H1 (cell line): Measurements from ENCODE around the gene MGST2. TPM values are rescaled to one million over a fixed set of nuclear protein-coding genes. Genes with fewer than 3 reads are reported as not detected.

Experiments
- CTCF ChIA-PET: fragments of 300-600 bp; sonication (Branson Sonifier 250); formaldehyde crosslinking; loops from one replicate; lab custom pipeline; 2021; ENCODE audit not compliant: partially characterized antibody; lab: Charles Lee
- POLR2A ChIA-PET: fragments of 300-600 bp; sonication (Branson Sonifier 250); formaldehyde crosslinking; loops from one replicate; lab custom pipeline; 2021; ENCODE audit warnings: inconsistent platforms; ENCODE audit not compliant: partially characterized antibody; lab: Charles Lee
- DNase-seq, 2 experiments: peaks; one replicate each; pipeline versions ENCODE4 v3.0.0 to v3.0.0-alpha.2; 2010 to 2022; ENCODE audit warnings: low spot score in 2 of 2, low read depth in 1 of 2, mixed read lengths in 1 of 2
- FAIRE-seq: peaks from 2 replicates; lab custom pipeline; 2011; peaks lifted over from hg19 to GRCh38; lab: Jason Lieb, UNC
- H2AFZ ChIP-seq: 2 replicates; pipeline ENCODE4 v1.8.1; 2012; ENCODE audit warnings: low read length, inconsistent platforms
- H2AK5ac ChIP-seq: 2 replicates; pipeline ENCODE4 v1.6.1; 2013; ENCODE audit warnings: low read depth, low read length
- H2BK120ac ChIP-seq: replicated peaks from 2 replicates; pipeline ENCODE3; 2013; ENCODE audit warnings: low read depth, low read length, inconsistent platforms
- H2BK12ac ChIP-seq: 2 replicates; pipeline ENCODE4 v1.6.1; 2013; ENCODE audit warnings: low read depth, low read length
- H2BK15ac ChIP-seq: 2 replicates; pipeline ENCODE4 v1.6.1; 2013; ENCODE audit warnings: low read length
- H2BK20ac ChIP-seq: 2 replicates; pipeline ENCODE4 v1.6.1; 2013; ENCODE audit warnings: low read length
- H2BK5ac ChIP-seq: 2 replicates; pipeline ENCODE4 v1.6.1; 2013; ENCODE audit warnings: low read depth, low read length
- H3K14ac ChIP-seq: 2 replicates; pipeline ENCODE4 v1.6.1; 2013; ENCODE audit warnings: inconsistent platforms; ENCODE audit not compliant: insufficient read length
- H3K18ac ChIP-seq: 2 replicates; pipeline ENCODE4 v1.6.1; 2013; ENCODE audit warnings: low read length; ENCODE audit errors: extremely low read depth
- H3K23ac ChIP-seq: 2 replicates; pipeline ENCODE4 v1.6.1; 2013; ENCODE audit warnings: inconsistent platforms; ENCODE audit not compliant: insufficient read length
- H3K23me2 ChIP-seq: 2 replicates; pipeline ENCODE4 v1.6.1; 2013; ENCODE audit warnings: low read depth, low read length
- H3K27ac ChIP-seq: 2 replicates; pipeline ENCODE4 v1.6.1; 2011; ENCODE audit warnings: low read depth, low read length, inconsistent platforms
- H3K27me3 ChIP-seq, 4 experiments: replicated peaks in 1 of 4; 1 replicate in 1 of 4; 2 replicates in 3 of 4; pipeline versions ENCODE4 v1.6.1 to v1.8.1; 2011 to 2013; ENCODE audit warnings: low read length in 3 of 4, mild to moderate bottlenecking in 3 of 4, inconsistent platforms in 2 of 4, mixed read lengths in 2 of 4, moderate library complexity in 1 of 4; ENCODE audit not compliant: control insufficient read depth in 3 of 4, insufficient read depth in 3 of 4; ENCODE audit errors: extremely low read depth in 1 of 4
- H3K36me3 ChIP-seq, 4 experiments: 2 replicates each; pipeline versions ENCODE4 v1.6.1 to v1.8.1; 2011 to 2013; ENCODE audit warnings: mild to moderate bottlenecking in 4 of 4, low read length in 3 of 4, moderate library complexity in 2 of 4, control low read depth in 1 of 4, inconsistent platforms in 1 of 4; ENCODE audit not compliant: insufficient read depth in 4 of 4, control insufficient read depth in 2 of 4
- H3K4ac ChIP-seq: replicated peaks from 2 replicates; pipeline ENCODE3; 2013; ENCODE audit warnings: low read length, low read depth, mixed read lengths, inconsistent platforms; ENCODE audit not compliant: insufficient read length
- H3K4me1 ChIP-seq, 4 experiments: replicated peaks in 1 of 4; 1 replicate in 1 of 4; 2 replicates in 3 of 4; pipeline versions ENCODE4 v1.6.1 to v1.8.1; 2011 to 2013; ENCODE audit warnings: low read length in 3 of 4, inconsistent platforms in 2 of 4, mixed read lengths in 1 of 4; ENCODE audit not compliant: insufficient read depth in 4 of 4, control insufficient read depth in 3 of 4
- H3K4me2 ChIP-seq, 2 experiments: 2 replicates each; pipeline versions ENCODE4 v1.6.1 to v1.8.1; 2011 to 2013; ENCODE audit warnings: low read depth in 2 of 2, low read length in 2 of 2, control low read depth in 1 of 2, inconsistent platforms in 1 of 2, mild to moderate bottlenecking in 1 of 2; ENCODE audit not compliant: insufficient read depth in 1 of 2
- H3K4me3 ChIP-seq, 4 experiments: fragments of 200-600, 300-600 bp in 1 of 4; sonication (generic), shearing (Covaris generic), sonication (Bioruptor Twin) in 1 of 4; 2 replicates each; pipeline versions ENCODE4 v1.5.1 to v1.8.1; 2011 to 2016; ENCODE audit warnings: low read length in 4 of 4, low read depth in 3 of 4, control low read depth in 2 of 4, inconsistent platforms in 2 of 4, mild to moderate bottlenecking in 2 of 4, mixed read lengths in 1 of 4, moderate library complexity in 1 of 4; ENCODE audit not compliant: insufficient read depth in 2 of 4; ENCODE audit errors: extremely low read depth in 1 of 4
- H3K56ac ChIP-seq: replicated peaks from 2 replicates; pipeline ENCODE3; 2013; ENCODE audit warnings: low read depth, mild to moderate bottlenecking, mixed read lengths, low read length, inconsistent platforms; ENCODE audit not compliant: insufficient read length
- H3K79me1 ChIP-seq: 2 replicates; pipeline ENCODE4 v1.6.1; 2013; ENCODE audit warnings: low read depth, low read length, control low read depth
- H3K79me2 ChIP-seq, 2 experiments: 2 replicates each; pipeline versions ENCODE4 v1.6.1 to v1.8.1; 2012 to 2013; ENCODE audit warnings: low read length in 2 of 2, mild to moderate bottlenecking in 2 of 2, inconsistent platforms in 1 of 2; ENCODE audit not compliant: insufficient read depth in 2 of 2, control insufficient read depth in 1 of 2
- H3K9ac ChIP-seq, 4 experiments: replicated peaks in 1 of 4; 1 replicate in 1 of 4; 2 replicates in 3 of 4; pipeline versions ENCODE4 v1.6.1 to v1.8.1; 2011 to 2013; ENCODE audit warnings: low read depth in 3 of 4, low read length in 3 of 4, control low read depth in 2 of 4, mild to moderate bottlenecking in 2 of 4, moderate library complexity in 2 of 4, inconsistent platforms in 1 of 4; ENCODE audit errors: extremely low read depth in 1 of 4
- H3K9me3 ChIP-seq, 2 experiments: 2 replicates each; pipeline versions ENCODE4 v1.6.1 to v1.8.1; 2012 to 2013; ENCODE audit warnings: mild to moderate bottlenecking in 2 of 2, moderate library complexity in 2 of 2, control low read depth in 1 of 2, inconsistent platforms in 1 of 2, low read depth in 1 of 2, low read length in 1 of 2, mixed read lengths in 1 of 2; ENCODE audit not compliant: insufficient read depth in 2 of 2
- H4K20me1 ChIP-seq, 2 experiments: replicated peaks in 1 of 2; 2 replicates each; pipeline versions ENCODE3 to v1.8.1; 2011 to 2013; ENCODE audit warnings: inconsistent platforms in 2 of 2, low read length in 2 of 2, mild to moderate bottlenecking in 1 of 2; ENCODE audit not compliant: insufficient read depth in 2 of 2, control insufficient read depth in 1 of 2
- H4K5ac ChIP-seq: 2 replicates; pipeline ENCODE4 v1.6.1; 2013; ENCODE audit warnings: low read length, low read depth, mixed read lengths, inconsistent platforms; ENCODE audit not compliant: insufficient read length
- H4K8ac ChIP-seq: 2 replicates; pipeline ENCODE4 v1.8.0; 2013; ENCODE audit warnings: mild to moderate bottlenecking, moderate library complexity, low read length, inconsistent platforms; ENCODE audit not compliant: insufficient read depth; ENCODE audit errors: extremely low read depth
- H4K91ac ChIP-seq: replicated peaks from 2 replicates; pipeline ENCODE3; 2013; ENCODE audit warnings: low read length, mixed read lengths, inconsistent platforms; ENCODE audit not compliant: insufficient read length
- FOSL1 ChIP-seq: IDR thresholded peaks from 2 replicates; pipeline ENCODE4 v1.6.1; 2011; ENCODE audit warnings: mild to moderate bottlenecking, low read depth, low read length, moderate library complexity; ENCODE audit not compliant: insufficient read depth
- RAD21 ChIP-seq, 2 experiments: IDR thresholded peaks in 1 of 2; conservative IDR thresholded peaks in 1 of 2; 2 replicates each; pipeline ENCODE4 v1.6.1; 2011; ENCODE audit warnings: low read depth in 2 of 2, low read length in 2 of 2, improper control_type of control experiment in 1 of 2, inconsistent platforms in 1 of 2, mild to moderate bottlenecking in 1 of 2, moderate library complexity in 1 of 2
- RFX5 ChIP-seq: IDR thresholded peaks from 2 replicates; pipeline ENCODE4 v1.6.1; 2011; ENCODE audit warnings: low read depth, low read length, improper control_type of control experiment, borderline replicate concordance
- TAF7 ChIP-seq: optimal IDR thresholded peaks from 2 replicates; pipeline ENCODE3; 2011; ENCODE audit warnings: low read depth, mild to moderate bottlenecking, inconsistent platforms, low read length, moderate library complexity, borderline replicate concordance
- WGBS, 2 experiments: shearing (Covaris generic) in 1 of 2; methylation state at CpG; one replicate each; pipeline versions ENCODE4 v1.1.6 to v1.1.7; 2013 to 2015; ENCODE audit warnings: low lambda C conversion rate in 2 of 2, mixed read lengths in 2 of 2, inconsistent platforms in 1 of 2, low coverage in 1 of 2, missing lambda C conversion rate in 1 of 2; ENCODE audit not compliant: insufficient replicate concordance in 2 of 2, insufficient coverage in 1 of 2, insufficient read length in 1 of 2; ENCODE audit errors: extremely low coverage in 1 of 2, missing lambda C conversion rate in 1 of 2; 5-methylcytosine and 5-hydroxymethylcytosine counted together
- polyA plus RNA-seq, 7 experiments: library from polyadenylated mRNA; depleted of rRNA in 3 of 7; stranded (reverse) in 5 of 7; unstranded in 2 of 7; fragments of >200 nt in 5 of 7; fragments of 200-250 nt in 2 of 7; gene quantifications; 1 replicate in 5 of 7; 2 replicates in 1 of 7; 4 replicates in 1 of 7; pipeline versions ENCODE4 v1.2.1 to v1.2.3, GENCODE V29; 2011 to 2013; ENCODE audit warnings: missing spikeins in 2 of 7, mixed read lengths in 2 of 7
- total RNA-seq: library from RNA; stranded (reverse); fragmentation: NEBNext Ultra II Directional; extraction: Animal tissue kit (Norgen Biotek cat#: 25700); gene quantifications from 2 replicates; pipeline ENCODE4 v1.2.1, GENCODE V29; 2021
- TF ChIP-seq, protein P1 (sequence below), 3 experiments: IDR thresholded peaks; 1 replicate in 2 of 3; 2 replicates in 1 of 3; pipeline versions ENCODE4 v1.5.1 to v1.6.1; 2011; ENCODE audit warnings: low read length in 3 of 3, mild to moderate bottlenecking in 3 of 3, inconsistent platforms in 2 of 3, low read depth in 1 of 3, moderate library complexity in 1 of 3; ENCODE audit not compliant: insufficient read depth in 1 of 3; ENCODE audit errors: control extremely low read depth in 1 of 3

MGST2 gene
- total and polyA plus RNA-seq, 2 of the 8 experiments (the other 6 are each of a cell fraction or from before 2014, with no cell fraction given): 8.0 to 13.6 TPM

DNA sequence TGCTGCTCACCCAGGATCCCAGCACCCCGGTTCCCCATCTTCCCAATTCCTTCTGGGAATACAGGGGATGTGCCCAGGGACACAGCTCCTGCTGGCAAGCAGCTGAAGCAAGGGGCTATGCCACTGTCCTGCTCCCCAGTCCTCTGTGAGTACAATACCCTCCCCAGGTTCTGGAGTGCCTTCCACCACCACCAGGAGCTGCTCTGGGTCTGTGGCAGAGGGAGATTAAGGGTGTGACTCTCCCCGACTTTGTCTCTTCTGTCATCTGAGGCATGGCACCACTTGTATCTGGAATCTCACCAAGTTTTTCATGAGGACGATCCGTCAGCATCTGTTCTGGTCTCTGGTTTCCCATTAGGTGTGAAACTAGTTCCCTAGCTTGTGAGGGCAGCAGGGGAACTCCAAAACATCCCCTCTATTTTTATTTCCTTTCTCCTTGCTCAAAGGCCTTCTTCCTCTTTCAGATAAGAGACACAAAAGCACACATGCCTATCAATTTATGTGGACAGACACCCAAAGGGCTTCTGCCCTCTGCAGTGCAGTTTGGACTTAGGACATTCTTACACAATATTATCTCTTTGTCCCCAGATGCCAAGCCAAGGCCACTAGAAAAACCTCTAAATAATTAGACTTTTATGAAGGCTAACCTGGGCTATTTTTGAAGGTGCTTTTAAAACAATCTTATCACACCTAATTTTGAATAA lies 26.8 kb downstream of the MGST2 start:
- Histone ChIP-seq H3K27ac (no peak overlapping the region), H2BK120ac (no peak overlapping the region), H4K20me1 (no peaks in the 10 kb centered on the region), H2BK20ac (no peak overlapping the region), H2AFZ (no peak overlapping the region), H3K23ac (no peak overlapping the region), H3K9me3 (no peaks in the 10 kb centered on the region), H3K79me1 (no peaks in the 10 kb centered on the region)
- WGBS, 2 experiments: 76% methylated on average over 4 of the region's 4 CpGs; no CpG with 5 or more reads in 1 of the 2 experiments
- FAIRE-seq: no peak
- TF ChIP-seq TAF7 (no peak), FOSL1 (no peak), RFX5 (no peak), RAD21 (IDR thresholded peaks at IDR 0.05 in 1 of 2, conservative IDR thresholded peaks at IDR 0.05 in 1 of 2; ENCODE audit: low read depth in 2 of 2, low read length in 2 of 2) (peak; percentile 54 to 65)
- TF ChIP-seq, protein P1, sequence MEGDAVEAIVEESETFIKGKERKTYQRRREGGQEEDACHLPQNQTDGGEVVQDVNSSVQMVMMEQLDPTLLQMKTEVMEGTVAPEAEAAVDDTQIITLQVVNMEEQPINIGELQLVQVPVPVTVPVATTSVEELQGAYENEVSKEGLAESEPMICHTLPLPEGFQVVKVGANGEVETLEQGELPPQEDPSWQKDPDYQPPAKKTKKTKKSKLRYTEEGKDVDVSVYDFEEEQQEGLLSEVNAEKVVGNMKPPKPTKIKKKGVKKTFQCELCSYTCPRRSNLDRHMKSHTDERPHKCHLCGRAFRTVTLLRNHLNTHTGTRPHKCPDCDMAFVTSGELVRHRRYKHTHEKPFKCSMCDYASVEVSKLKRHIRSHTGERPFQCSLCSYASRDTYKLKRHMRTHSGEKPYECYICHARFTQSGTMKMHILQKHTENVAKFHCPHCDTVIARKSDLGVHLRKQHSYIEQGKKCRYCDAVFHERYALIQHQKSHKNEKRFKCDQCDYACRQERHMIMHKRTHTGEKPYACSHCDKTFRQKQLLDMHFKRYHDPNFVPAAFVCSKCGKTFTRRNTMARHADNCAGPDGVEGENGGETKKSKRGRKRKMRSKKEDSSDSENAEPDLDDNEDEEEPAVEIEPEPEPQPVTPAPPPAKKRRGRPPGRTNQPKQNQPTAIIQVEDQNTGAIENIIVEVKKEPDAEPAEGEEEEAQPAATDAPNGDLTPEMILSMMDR (IDR thresholded peaks at IDR 0.05; ENCODE audit: control extremely low read depth in 1 of 3, insufficient read depth in 1 of 3, low read depth in 1 of 3, low read length in 3 of 3): peak; percentile 22 to 60 (median 37); a peak in 2 of 4 replicates
- TF ChIP-seq, all 59 proteins: peak for 2
- Histone ChIP-seq H3K14ac (no peak overlapping the region), H3K4ac (no peak overlapping the region), H3K56ac (no peak overlapping the region), H3K4me2 (no peak overlapping the region), H2BK15ac (no peak overlapping the region), H2BK12ac (no peak overlapping the region), H4K91ac (no peak overlapping the region), H3K79me2 (no peaks in the 10 kb centered on the region), H3K4me1 (no peaks in the 10 kb centered on the region), H3K18ac (no peak overlapping the region), H4K8ac (no peak overlapping the region), H3K23me2 (no peaks in the 10 kb centered on the region), H3K4me3 (no peak overlapping the region), H2AK5ac (no peak overlapping the region), H3K9ac (no peak overlapping the region), H3K27me3 (no peaks in the 10 kb centered on the region), H2BK5ac (no peak overlapping the region), H3K36me3 (no peaks in the 10 kb centered on the region), H4K5ac (no peak overlapping the region)
- ChIA-PET CTCF (interaction anchor here (1.0 to 2.0 kb wide), 6 partner anchors 10 to 161 kb away, joined by 3 to 7 read pairs (median 3); no protein-coding TSS in a partner anchor), POLR2A (interaction anchor here (0.7 kb wide), 1 partner anchor 12 kb away, joined by 3 read pairs; no protein-coding TSS in a partner anchor)
- DNase-seq: no peak
